ENCODE results near the gene DHRS4. TPM values are rescaled to one million over a fixed set of nuclear protein-coding genes. Genes with fewer than 3 reads are reported as not detected.

The DHRS4 gene
- total and polyA plus RNA-seq, 9 of the 15 experiments (the other 6 are each of a cell fraction or from before 2014, with no cell fraction given), result 0.51 to 35.9 (median 10.1) TPM

DNA sequence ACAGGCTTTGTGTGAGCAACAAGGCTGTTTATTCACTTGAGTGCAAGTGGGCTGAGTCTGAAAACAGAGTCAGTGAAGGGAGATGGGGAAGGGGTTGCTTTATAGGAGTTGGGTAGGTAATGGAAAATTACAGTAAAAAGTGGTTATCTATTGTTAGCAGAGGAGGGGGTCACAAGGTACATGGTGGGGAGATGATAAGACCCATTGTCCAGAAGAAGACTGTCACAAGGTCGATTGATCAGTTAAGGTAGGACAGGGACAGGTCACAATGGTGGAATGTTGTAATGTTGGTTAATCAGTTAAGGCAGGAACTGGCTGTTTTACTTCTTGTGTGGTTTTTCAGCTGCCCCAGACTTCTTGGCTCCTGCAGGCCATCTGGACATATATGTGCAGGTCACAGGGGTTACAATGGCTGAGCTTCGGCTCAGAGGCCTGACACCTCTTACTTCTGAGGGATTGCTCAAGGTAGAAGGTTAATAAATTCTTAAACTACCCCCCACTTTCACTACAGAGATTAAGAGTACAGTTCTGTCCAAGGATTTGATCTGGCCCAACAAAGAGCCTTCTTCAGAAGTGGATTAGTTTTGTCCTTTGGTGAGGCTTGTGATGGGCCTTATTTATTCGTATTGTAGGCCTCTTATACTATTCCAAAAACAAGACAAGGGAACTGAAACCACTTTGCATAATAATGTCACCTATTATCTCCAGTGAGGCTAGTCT, 13.8 kb upstream of the DHRS4 start (continued):
- TF ChIP-seq POU5F1 (IDR thresholded peaks at IDR 0.05; ENCODE audit: borderline replicate concordance, low read depth, low read length, partially characterized antibody) (no peak), SIRT6 (IDR thresholded peaks at IDR 0.05; ENCODE audit: low read depth, low read length) (no peak), KLF6 (CRISPR knock-in tag; IDR thresholded peaks at IDR 0.05; ENCODE audit: borderline replicate concordance) (peak; percentile 95), FOXJ2 (tag; IDR thresholded peaks at IDR 0.05) (no peak), RBM14 (IDR thresholded peaks at IDR 0.05; ENCODE audit: borderline replicate concordance, insufficient read depth, low read depth, low read length) (no peak), ZNF431 (CRISPR knock-in tag; IDR thresholded peaks at IDR 0.05) (no peak), SP2 (IDR thresholded peaks at IDR 0.05; ENCODE audit: extremely low read depth, low read depth, low read length, poor library complexity, severe bottlenecking) (no peak), GTF2B (IDR thresholded peaks at IDR 0.05; ENCODE audit: extremely low read depth, insufficient read length) (no peak), ZNF518B (CRISPR knock-in tag; IDR thresholded peaks at IDR 0.05) (no peak)
- TF ChIP-seq, protein P1, sequence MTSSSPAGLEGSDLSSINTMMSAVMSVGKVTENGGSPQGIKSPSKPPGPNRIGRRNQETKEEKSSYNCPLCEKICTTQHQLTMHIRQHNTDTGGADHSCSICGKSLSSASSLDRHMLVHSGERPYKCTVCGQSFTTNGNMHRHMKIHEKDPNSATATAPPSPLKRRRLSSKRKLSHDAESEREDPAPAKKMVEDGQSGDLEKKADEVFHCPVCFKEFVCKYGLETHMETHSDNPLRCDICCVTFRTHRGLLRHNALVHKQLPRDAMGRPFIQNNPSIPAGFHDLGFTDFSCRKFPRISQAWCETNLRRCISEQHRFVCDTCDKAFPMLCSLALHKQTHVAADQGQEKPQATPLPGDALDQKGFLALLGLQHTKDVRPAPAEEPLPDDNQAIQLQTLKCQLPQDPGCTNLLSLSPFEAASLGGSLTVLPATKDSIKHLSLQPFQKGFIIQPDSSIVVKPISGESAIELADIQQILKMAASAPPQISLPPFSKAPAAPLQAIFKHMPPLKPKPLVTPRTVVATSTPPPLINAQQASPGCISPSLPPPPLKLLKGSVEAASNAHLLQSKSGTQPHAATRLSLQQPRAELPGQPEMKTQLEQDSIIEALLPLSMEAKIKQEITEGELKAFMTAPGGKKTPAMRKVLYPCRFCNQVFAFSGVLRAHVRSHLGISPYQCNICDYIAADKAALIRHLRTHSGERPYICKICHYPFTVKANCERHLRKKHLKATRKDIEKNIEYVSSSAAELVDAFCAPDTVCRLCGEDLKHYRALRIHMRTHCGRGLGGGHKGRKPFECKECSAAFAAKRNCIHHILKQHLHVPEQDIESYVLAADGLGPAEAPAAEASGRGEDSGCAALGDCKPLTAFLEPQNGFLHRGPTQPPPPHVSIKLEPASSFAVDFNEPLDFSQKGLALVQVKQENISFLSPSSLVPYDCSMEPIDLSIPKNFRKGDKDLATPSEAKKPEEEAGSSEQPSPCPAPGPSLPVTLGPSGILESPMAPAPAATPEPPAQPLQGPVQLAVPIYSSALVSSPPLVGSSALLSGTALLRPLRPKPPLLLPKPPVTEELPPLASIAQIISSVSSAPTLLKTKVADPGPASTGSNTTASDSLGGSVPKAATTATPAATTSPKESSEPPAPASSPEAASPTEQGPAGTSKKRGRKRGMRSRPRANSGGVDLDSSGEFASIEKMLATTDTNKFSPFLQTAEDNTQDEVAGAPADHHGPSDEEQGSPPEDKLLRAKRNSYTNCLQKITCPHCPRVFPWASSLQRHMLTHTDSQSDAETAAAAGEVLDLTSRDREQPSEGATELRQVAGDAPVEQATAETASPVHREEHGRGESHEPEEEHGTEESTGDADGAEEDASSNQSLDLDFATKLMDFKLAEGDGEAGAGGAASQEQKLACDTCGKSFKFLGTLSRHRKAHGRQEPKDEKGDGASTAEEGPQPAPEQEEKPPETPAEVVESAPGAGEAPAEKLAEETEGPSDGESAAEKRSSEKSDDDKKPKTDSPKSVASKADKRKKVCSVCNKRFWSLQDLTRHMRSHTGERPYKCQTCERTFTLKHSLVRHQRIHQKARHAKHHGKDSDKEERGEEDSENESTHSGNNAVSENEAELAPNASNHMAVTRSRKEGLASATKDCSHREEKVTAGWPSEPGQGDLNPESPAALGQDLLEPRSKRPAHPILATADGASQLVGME (CRISPR knock-in tag; IDR thresholded peaks at IDR 0.05), result peak; percentile 92
- TF ChIP-seq, protein P2, sequence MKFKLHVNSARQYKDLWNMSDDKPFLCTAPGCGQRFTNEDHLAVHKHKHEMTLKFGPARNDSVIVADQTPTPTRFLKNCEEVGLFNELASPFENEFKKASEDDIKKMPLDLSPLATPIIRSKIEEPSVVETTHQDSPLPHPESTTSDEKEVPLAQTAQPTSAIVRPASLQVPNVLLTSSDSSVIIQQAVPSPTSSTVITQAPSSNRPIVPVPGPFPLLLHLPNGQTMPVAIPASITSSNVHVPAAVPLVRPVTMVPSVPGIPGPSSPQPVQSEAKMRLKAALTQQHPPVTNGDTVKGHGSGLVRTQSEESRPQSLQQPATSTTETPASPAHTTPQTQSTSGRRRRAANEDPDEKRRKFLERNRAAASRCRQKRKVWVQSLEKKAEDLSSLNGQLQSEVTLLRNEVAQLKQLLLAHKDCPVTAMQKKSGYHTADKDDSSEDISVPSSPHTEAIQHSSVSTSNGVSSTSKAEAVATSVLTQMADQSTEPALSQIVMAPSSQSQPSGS (CRISPR knock-in tag; IDR thresholded peaks at IDR 0.05), result no peak
- TF ChIP-seq, protein P3, sequence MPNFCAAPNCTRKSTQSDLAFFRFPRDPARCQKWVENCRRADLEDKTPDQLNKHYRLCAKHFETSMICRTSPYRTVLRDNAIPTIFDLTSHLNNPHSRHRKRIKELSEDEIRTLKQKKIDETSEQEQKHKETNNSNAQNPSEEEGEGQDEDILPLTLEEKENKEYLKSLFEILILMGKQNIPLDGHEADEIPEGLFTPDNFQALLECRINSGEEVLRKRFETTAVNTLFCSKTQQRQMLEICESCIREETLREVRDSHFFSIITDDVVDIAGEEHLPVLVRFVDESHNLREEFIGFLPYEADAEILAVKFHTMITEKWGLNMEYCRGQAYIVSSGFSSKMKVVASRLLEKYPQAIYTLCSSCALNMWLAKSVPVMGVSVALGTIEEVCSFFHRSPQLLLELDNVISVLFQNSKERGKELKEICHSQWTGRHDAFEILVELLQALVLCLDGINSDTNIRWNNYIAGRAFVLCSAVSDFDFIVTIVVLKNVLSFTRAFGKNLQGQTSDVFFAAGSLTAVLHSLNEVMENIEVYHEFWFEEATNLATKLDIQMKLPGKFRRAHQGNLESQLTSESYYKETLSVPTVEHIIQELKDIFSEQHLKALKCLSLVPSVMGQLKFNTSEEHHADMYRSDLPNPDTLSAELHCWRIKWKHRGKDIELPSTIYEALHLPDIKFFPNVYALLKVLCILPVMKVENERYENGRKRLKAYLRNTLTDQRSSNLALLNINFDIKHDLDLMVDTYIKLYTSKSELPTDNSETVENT (CRISPR knock-in tag; IDR thresholded peaks at IDR 0.05), result no peak
